Measurements from ENCODE around the gene ZDHHC16.

DNA sequence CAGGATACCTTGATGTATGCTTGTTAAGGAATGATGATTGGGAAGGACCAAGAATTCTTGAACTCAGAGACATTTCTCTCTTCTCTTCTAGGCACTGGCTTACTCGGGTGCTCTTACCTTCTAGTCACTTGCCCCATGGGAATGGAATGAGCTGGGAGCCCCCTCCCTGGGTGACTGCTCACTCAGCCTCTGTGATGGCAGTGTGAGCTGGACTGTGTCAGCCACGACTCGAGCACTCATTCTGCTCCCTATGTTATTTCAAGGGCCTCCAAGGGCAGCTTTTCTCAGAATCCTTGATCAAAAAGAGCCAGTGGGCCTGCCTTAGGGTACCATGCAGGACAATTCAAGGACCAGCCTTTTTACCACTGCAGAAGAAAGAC lies 10.7 kb downstream of the ZDHHC16 start:
- TF ChIP-seq, protein P1, sequence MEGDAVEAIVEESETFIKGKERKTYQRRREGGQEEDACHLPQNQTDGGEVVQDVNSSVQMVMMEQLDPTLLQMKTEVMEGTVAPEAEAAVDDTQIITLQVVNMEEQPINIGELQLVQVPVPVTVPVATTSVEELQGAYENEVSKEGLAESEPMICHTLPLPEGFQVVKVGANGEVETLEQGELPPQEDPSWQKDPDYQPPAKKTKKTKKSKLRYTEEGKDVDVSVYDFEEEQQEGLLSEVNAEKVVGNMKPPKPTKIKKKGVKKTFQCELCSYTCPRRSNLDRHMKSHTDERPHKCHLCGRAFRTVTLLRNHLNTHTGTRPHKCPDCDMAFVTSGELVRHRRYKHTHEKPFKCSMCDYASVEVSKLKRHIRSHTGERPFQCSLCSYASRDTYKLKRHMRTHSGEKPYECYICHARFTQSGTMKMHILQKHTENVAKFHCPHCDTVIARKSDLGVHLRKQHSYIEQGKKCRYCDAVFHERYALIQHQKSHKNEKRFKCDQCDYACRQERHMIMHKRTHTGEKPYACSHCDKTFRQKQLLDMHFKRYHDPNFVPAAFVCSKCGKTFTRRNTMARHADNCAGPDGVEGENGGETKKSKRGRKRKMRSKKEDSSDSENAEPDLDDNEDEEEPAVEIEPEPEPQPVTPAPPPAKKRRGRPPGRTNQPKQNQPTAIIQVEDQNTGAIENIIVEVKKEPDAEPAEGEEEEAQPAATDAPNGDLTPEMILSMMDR (IDR thresholded peaks at IDR 0.05 in 4 of 5, conservative IDR thresholded peaks at IDR 0.05 in 1 of 5) = no peak
- no peak for TF ChIP-seq POLR2A (IDR thresholded peaks at IDR 0.05)
